ENCODE measurements around the gene RRBP1. TPM values are rescaled to one million over a fixed set of nuclear protein-coding genes. Genes with fewer than 3 reads are reported as not detected.

RRBP1 gene
- total RNA-seq, 2 donors from 2014 or later: 313 to 511 TPM

GRCh38 chr20:17566345-17566744 is 115.7 kb downstream of the RRBP1 start:
- H3K27ac ChIP-seq: no peak overlapping the region

GRCh38 chr20:17565169-17565845 is 116.7 kb downstream of the RRBP1 start:
- peaks cover 12% of the 10 kb centered on the region for H3K4me1 ChIP-seq
- H3K36me3 ChIP-seq (replicated peaks in 1 of 2; ENCODE audit: insufficient read depth in 1 of 2, low read depth in 2 of 2): no peaks in the 10 kb centered on the region
- no peak overlapping the region for H3K27ac ChIP-seq
- ATAC-seq (no peak), DNase-seq (no peak)
- no peaks in the 10 kb centered on the region for H3K9me3 ChIP-seq
- TF ChIP-seq POLR2A (IDR thresholded peaks at IDR 0.05) (no peak), CTCF (IDR thresholded peaks at IDR 0.05) (no peak)
- WGBS, 2 donors: 49 to 64% methylated on average over 4 of the region's 4 CpGs
- H3K27me3 ChIP-seq: no peaks in the 10 kb centered on the region
- H3K4me3 ChIP-seq: no peak overlapping the region
- intact Hi-C loops (cut with DNase I): no loop called here

More at GRCh38 chr20:17566345-17566744, 115.7 kb downstream of the RRBP1 start:
- Histone ChIP-seq H3K4me3 (no peak overlapping the region), H3K4me1 (peaks cover 12% of the 10 kb centered on the region), H3K9me3 (no peaks in the 10 kb centered on the region), H3K36me3 (replicated peaks in 1 of 2; ENCODE audit: insufficient read depth in 1 of 2, low read depth in 2 of 2) (no peaks in the 10 kb centered on the region), H3K27me3 (peaks cover 0 to 5% of the 10 kb centered on the region in 2 donors)
- DNase-seq (no peak), ATAC-seq (no peak)
- TF ChIP-seq POLR2A (IDR thresholded peaks at IDR 0.05) (no peak), CTCF (IDR thresholded peaks at IDR 0.05) (no peak)
- intact Hi-C loops (cut with DNase I): no loop called here
- WGBS, 2 donors: 79 to 94% methylated on average over 3 of the region's 3 CpGs

Other genes starting within 250 kb of the RRBP1 start
- under 1 TPM; 0.52 to 0.99 TPM for gene BFSP1, start 150.9 kb downstream of the RRBP1 start, total RNA-seq
- 100 to 1,000 TPM; 103 to 464 TPM for gene DSTN, start 112.2 kb downstream of the RRBP1 start, total RNA-seq
- 1 to 10 TPM in 1 of 2 donors, not detected in 1; 4.0 TPM for gene BANF2, start 17.7 kb upstream of the RRBP1 start, total RNA-seq

Data from body of pancreas (tissue), 4 donors.